Stimulated activated CD8-positive, alpha-beta memory T cell treated with anti-CD3 and anti-CD28 coated beads, Interleukin-2, amount 100 ng/mL, for 1 hour (primary cell): ENCODE measurements around the gene MEIOC.

Experiments
- DNase-seq, 2 donors: peaks; one replicate each; pipeline ENCODE4 v3.0.0-alpha.2; 2020; ENCODE audit warnings: low read depth in 2 of 2

MEIOC gene

DNA sequence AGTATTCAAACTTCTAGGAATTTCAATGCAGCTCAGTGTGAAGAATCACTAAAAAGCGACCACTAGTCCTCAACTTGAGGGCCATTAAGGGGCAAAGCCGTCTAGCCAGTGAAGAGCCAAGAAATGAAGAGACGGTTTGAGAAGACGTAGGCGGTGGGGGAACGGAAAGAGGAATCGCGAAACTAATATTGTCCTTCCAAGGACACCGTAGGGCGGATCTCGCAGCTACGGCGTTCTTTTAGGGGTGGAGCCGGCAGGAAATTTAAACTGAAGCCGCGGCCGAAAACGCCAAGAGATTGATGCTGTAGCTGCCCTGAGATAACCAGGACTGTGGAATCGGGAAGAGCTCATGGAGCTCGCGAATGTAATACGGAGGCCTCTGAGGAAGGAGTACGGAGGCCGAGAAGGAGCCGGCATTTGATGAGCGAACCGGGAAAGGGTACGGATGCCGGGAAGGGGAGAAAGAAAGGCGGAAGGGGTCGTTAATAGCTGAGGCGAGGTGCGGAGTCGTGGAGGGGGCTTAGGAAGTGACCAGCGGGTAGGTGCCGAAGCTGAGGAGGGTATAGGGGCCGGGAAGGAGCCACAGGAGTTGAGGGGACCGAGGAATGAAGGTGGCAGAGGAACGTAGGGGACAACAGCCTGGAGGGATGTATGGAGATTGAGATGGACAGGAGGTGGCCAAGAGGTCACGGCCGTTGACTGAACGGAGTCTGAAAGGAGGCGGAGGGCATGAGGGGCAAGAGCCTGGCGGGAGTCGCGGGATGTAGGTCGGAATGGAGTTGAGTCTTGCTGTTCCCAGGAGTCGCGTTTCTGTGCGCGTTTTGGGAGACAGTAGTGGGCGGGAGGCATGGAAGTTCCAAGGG, 52.4 kb downstream of the MEIOC start, which contains the start of gene DBF4B:
DBF4B (plus strand) TSS at position 265 of the 863 bp plus-strand sequence; CDS start at position 421, 156 bp downstream.
- DNase-seq: peak; percentile 60 to 70

DNA sequence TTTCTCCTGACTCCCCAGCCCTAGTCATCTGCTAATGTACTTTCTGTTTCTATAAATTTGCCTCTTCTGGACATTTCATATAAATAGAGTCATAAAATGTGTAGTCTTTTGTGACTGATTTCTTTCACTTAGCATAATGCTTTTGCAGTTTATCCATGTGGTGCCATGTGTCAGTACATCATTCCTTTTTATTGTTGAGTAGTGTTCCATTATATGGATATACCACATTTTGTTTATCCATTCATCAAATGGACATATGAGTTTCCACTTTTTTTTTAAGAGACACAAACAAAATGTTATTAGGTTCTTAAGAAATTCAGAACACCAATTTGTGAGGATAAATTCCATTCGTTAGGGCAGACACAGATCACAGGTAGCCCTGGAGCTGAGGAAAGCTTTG, 63.2 kb downstream of the MEIOC start:
- DNase-seq: no peak

DNA sequence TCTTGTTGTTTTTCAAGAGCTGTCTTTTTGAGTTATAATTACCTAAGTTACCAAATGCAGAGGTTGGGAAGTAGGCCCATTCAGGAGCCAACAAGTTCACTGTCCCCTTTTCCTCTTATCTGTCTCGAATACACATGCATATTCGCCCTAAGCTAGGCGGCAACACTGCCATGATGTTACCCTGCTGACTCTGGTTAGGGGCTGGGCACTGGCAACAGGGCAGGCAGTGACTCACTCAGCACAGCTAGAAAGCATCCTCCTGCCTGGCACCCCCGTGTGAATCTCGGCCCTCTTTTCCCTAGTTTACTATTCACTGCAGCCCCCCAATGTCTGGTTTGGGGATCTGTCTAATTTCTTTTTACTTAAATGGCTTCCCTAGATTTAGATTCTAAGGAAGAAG, 66.0 kb downstream of the MEIOC start:
- DNase-seq: no peak
